Stimulated activated CD4-positive, alpha-beta T cell treated with anti-CD3 and anti-CD28 coated beads, Interleukin-4, amount 100 ng/mL, for 4 hours (primary cell): Measurements from ENCODE around the gene ZNRF3.
"Not testable (repeated sequence)": the region's sequence is repeated elsewhere in the genome, so short reads cannot be mapped to it uniquely, and the experiment has no call there.

Experiments
- DNase-seq, 2 experiments: peaks; one replicate each; pipeline ENCODE4 v3.0.0-alpha.2; 2020

The ZNRF3 gene

GRCh38 chr22:28989484-28989883 is 106.1 kb downstream of the ZNRF3 start:
- DNase-seq: no peak

DNA sequence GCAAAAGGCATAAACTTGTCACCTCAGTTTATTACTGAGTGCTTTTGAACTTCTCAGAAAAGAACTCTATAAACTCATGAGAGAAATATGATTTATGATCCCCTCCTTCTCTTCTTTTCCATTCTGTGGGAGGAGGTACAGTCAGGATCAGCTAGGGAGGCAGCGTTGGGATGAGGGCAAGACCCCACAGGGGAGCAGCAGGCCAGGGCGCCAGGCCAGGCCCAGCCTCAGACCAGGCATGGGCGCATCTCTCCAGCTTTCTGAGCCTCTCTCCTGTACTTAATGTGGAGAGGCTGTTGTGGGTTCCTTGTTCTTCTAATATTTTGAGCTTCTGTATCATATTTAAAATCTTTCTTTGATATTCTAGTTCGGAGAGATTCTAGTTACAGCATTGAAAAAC is 106.5 kb downstream of the ZNRF3 start:
- no peak for DNase-seq

DNA sequence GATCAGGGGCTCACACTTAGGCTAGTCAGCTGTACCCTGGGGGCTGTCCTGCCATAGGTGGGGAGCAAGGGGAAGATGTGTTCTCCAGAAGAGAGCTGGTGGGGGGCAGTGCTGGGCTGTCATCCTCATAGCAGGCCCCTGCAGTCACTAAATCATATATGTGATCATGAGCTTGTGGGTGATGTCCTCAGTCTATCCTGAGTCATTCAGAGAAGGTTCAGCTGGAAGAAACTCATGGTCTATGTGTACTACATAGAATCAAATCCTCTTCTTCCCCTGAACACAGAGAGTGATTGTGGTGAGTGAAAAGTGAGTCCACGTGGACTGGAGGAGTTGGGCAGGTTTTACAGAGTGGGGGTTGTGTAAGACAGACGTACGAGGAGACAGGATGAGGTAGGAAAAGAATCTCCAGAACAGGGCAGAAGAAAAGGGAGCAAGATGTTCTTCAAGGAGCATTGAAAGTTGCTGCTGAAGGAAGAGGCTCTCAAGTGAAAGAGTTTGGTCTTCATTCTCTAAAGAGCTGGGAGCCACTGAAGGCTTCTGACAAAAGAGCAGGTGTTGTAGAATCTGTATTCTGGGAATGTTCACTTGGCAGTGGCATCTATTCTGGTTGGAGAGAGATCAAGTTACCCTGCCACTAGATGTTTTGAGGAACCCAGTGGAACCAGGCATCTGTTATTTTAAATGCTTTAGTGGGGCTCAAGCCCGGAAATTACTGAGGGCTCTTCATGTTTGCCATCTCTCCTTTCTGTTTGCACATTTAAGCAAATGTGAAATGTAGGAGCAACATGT is 109.4 kb downstream of the ZNRF3 start:
- no peak for DNase-seq

DNA sequence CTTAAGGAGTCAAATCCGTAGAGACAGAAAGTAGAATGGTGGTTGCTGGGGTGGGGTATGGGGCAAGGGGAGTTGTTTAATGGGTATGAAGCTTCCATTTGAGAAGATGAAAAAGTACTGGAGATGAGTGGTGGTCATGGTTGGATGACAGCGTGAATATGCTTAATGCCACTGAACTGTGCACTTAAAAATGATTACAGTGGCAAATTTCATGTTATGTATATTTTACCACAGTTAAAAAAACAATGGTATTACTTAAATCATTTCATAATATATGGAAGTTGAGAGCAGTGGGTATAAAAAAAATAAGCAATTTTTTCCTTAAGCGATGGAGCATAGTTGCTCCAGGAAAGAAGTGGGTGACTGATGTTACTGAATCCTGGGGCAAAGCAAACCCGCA is 111.2 kb downstream of the ZNRF3 start:
- no peak for DNase-seq

DNA sequence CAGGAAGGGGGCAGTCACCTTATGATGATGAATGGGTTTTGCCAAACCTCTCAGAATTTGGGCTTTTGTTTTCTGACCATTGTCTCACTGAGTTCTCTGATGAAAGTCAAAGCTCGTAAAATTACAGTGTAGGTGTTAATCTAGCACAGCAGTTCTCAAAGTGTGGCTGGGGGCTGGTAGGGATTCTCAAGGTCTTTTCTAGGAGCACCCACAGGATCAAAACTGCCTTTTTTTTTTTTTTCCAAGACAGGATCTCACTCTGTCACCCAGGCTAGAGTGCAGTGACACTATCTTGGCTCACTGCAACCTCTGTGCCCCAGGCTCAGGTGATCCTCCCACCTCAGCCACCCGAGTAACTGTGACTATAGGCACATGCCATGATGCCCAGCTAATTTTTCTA is 112.2 kb downstream of the ZNRF3 start:
- DNase-seq: no peak

DNA sequence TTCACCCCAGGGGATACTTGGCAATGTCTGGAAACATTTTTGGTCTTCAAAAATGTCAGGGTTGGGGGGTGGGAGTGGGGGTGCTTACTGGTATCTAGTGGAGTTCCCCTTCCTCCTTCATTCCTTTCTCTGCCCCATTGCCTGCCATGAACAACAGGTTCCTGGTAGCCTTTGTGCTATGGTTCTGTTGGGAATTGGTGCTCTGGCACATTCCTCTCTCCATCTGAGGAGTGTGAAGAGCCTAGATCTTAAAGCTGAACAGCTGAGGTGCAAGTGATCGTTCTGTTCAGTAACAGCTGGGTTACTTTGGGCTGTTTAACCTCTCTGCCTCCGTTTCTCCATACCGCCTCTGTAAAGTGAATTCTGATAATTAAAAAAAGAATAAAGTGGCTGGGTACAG is 114.0 kb downstream of the ZNRF3 start:
- DNase-seq: no peak

DNA sequence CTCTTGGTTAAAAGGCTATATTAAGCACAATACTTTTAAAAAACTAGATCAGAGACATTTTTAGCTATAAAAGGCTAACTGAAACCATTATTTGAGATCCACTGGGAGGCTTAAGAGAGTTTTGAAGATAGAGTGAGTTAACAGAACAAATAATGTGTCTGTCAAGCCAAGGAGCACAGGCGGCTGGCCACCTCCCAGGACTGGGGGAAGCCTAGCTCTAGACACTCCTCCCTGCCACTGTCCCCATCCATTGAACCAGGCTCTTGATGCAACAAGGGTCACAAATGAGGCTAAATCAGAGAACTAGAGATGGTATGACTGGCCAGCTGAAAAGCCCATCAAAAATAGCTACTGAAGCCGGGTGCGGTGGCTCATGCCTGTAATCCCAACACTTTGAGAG is 115.3 kb downstream of the ZNRF3 start:
- DNase-seq: no peak

DNA sequence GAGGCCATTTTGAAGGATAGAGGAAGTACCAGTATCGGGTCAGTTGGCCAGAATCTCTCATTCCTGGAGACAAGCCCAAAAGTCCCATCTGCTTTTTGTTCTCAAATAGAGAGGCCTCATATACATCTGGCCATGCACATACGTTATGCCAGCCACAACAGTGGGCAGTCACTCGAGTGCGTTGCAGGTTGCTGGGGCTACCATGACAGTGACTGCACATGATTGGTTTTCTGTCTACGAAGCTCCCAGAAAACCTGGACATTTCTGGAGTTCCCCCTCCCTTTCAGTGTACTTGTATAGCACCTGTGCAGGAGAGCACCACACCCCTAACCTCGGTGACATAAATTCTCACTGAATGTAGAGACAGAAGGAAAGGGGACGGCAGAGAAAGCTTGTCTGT is 116.1 kb downstream of the ZNRF3 start:
- no peak for DNase-seq

DNA sequence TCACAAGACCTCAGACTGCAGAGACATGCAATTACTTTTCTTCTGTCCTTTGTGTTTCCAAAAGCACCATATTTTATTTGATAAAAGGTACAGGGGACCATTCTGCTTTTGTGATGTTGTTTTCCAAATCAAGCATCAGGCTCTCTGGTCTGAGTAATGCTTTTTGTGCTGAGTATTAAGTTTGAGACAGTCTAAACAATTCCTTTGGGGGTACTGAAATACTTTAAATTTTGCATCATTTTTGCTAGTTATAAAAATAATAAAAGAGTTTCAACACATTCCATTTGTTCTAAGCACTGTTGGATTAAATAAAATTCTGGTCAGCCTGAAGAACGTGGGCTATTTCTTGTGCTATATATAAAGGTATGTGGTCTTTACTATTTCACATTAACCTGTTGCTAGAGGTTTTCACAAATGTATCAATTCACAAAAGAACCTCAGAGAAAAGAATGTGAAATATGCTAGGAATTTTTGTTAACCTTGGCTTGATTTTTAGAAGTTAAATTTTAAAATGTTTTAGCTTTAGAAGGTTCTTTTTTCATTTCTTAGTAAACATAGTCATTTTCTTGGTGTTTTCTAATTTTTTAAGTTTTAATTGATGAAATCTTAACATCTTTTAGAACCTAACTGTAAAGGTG is 116.7 kb downstream of the ZNRF3 start:
- no peak for DNase-seq

- DNase-seq: no peak
Measured at GRCh38 chr22:29000641-29001040, 117.3 kb downstream of the ZNRF3 start.

- no peak for DNase-seq
Measured at GRCh38 chr22:29002603-29003002, 119.2 kb downstream of the ZNRF3 start.

DNA sequence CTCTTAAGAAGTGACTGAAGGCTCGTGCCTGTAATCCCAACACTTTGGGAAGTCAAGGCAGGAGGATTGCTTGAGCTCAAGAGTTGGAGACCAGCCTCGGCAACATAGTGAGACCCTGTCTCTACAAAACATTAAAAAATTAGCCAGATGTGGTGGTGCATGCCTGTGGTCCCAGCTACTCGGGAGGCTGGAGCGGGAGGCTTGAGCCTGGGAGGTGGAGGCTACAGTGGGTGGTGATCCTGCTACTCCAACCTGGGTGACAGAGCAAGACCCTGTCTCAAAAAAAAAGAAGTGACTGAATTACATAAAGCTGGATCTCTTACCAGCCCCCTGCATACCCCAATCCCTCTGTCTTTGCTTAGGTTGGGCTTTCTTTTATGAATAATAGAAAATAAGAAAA is 120.2 kb downstream of the ZNRF3 start:
- DNase-seq: no peak

GRCh38 chr22:29003975-29004646 is 120.7 kb downstream of the ZNRF3 start:
- no peak for DNase-seq

GRCh38 chr22:29004647-29005371 is 121.4 kb downstream of the ZNRF3 start:
- no peak for DNase-seq

- DNase-seq: not testable (repeated sequence)
Measured at GRCh38 chr22:29005754-29006153, 122.4 kb downstream of the ZNRF3 start.

GRCh38 chr22:29006346-29006745 is 123.0 kb downstream of the ZNRF3 start:
- no peak for DNase-seq

DNA sequence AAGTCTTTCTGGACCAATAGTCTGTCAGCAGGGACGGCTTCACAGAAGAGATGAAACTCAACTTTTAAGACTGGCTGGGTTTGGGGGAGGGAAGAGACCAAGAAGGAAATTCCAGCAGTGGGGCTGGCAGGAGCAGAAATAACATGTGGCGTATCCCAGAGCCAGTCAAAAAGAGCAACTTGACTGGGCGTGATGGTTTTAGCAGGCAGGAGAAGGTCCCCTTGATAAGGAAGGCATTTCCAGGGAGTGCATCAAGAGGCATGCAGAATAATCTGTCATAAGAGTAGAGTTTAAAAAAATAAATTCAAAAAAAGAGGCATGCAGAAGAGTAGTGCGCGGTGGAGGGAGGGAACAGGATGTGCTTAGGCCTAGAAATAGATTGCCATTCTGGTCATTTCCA is 125.8 kb downstream of the ZNRF3 start:
- no peak for DNase-seq

GRCh38 chr22:29011240-29012100 is 128.1 kb downstream of the ZNRF3 start:
- no peak for DNase-seq

DNA sequence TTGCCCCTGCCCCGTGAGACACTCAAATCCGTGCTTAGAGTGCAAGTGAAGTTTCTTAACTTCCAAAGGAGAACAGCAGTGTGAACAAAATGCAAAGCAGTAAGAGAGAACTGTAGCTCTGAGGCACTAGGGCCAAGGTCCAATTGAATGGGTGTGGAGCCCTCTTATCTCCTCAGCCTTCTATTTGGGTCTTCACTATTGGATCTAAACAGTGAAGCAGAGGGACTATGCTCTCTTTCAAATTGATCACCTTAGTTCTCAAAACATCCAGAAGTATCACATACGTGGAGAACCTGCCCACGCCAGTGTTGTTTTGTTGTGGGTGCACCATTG is 128.7 kb downstream of the ZNRF3 start:
- no peak for DNase-seq

DNA sequence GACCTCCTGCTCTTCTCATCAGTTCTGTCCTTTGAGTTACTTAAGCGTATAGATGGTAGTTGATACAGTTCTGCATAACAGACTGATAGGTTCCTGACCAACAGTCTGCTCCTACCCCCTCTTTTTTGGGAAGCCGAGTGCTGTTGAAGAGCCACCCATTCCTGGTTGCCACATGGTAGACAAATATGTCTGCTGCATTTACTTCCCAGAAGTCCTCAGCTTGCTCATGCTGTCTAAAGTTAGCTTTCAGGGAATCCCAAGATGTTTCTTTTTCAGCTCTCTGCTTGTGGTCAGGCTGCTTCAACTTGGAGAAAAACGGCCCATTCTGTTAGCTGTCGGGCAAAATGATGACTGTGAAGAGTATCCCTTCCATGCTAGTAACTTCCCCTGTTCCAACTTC is 129.6 kb downstream of the ZNRF3 start:
- no peak for DNase-seq

- no peak for DNase-seq
Measured at GRCh38 chr22:29014293-29014692, 130.9 kb downstream of the ZNRF3 start.

DNA sequence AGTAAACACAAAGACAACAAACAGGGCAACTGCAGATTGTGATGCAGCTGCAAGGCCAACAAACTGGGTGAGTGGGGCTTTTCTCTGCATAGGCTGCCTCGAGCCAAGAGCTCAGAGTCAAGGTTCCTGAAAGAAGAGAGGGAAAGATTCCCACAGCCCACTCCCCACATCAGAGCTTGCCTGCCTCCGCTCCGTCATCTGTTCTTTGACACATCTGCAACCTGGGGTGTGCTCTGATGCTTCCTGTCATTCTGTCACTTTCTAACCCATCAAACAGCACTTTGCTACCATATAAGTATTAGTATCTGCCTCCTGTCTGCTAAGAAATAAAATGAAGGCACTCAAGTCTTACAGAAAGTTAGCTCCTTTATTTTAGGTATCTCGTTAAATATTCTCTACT is 131.4 kb downstream of the ZNRF3 start:
- DNase-seq: no peak
